Loucy (cell line): ENCODE measurements around the gene SLC22A4.

Experiments
- H2AFZ ChIP-seq: fragments of 200-600 bp; sonication (generic); 2 replicates; pipeline ENCODE4 v1.6.0; 2016; ENCODE audit warnings: antibody characterized with exemption, mild to moderate bottlenecking, low read length, moderate library complexity
- H3F3A ChIP-seq: fragments of 200-600 bp; 2 replicates; pipeline ENCODE4 v1.6.0; 2016; ENCODE audit warnings: antibody characterized with exemption, low read depth, mild to moderate bottlenecking
- H3K27me3 ChIP-seq: fragments of 200-600 bp; sonication (generic); 2 replicates; pipeline ENCODE4 v1.6.1; 2014; ENCODE audit warnings: low read length, mild to moderate bottlenecking; ENCODE audit not compliant: insufficient read depth, poor library complexity, severe bottlenecking
- H3K36me3 ChIP-seq: fragments of 200-600 bp; sonication (generic); 2 replicates; pipeline ENCODE4 v1.6.1; 2016; ENCODE audit warnings: low read length; ENCODE audit not compliant: insufficient read depth
- H3K4me1 ChIP-seq: fragments of 200-600 bp; sonication (generic); 2 replicates; pipeline ENCODE4 v1.5.1; 2014; ENCODE audit warnings: low read length, mild to moderate bottlenecking; ENCODE audit not compliant: insufficient read depth, poor library complexity, severe bottlenecking
- H3K4me2 ChIP-seq: fragments of 200-600 bp; sonication (generic); 2 replicates; pipeline ENCODE4 v1.6.0; 2014; ENCODE audit warnings: antibody characterized with exemption, low read length, low read depth, mild to moderate bottlenecking; ENCODE audit not compliant: poor library complexity, severe bottlenecking
- H3K4me3 ChIP-seq: fragments of 200-600 bp; sonication (generic); 2 replicates; pipeline ENCODE4 v1.5.1; 2014; ENCODE audit warnings: low read length, mild to moderate bottlenecking, mixed read lengths; ENCODE audit not compliant: poor library complexity, severe bottlenecking
- H3K79me2 ChIP-seq: fragments of 200-600 bp; sonication (generic); 2 replicates; pipeline ENCODE4 v1.6.1; 2014; ENCODE audit warnings: low read length; ENCODE audit not compliant: insufficient read depth
- H3K9ac ChIP-seq: fragments of 200-600 bp; sonication (generic); 2 replicates; pipeline ENCODE4 v1.6.0; 2014; ENCODE audit warnings: mild to moderate bottlenecking, low read depth, low read length, moderate library complexity; ENCODE audit not compliant: poor library complexity, severe bottlenecking
- H3K9me2 ChIP-seq: fragments of 200-600 bp; sonication (generic); replicated peaks from 2 replicates; pipeline ENCODE4 v1.6.1; 2016; ENCODE audit warnings: low read depth, low read length, mixed read lengths
- H3K9me3 ChIP-seq: fragments of 200-600 bp; sonication (generic); 2 replicates; pipeline ENCODE4 v1.6.1; 2014; ENCODE audit warnings: mild to moderate bottlenecking, antibody characterized with exemption, low read length, low read depth; ENCODE audit not compliant: insufficient read depth
- H4K20me1 ChIP-seq: fragments of 200-600 bp; sonication (generic); 2 replicates; pipeline ENCODE4 v1.6.0; 2014; ENCODE audit warnings: antibody characterized with exemption, low read length, mild to moderate bottlenecking; ENCODE audit not compliant: insufficient read depth, poor library complexity, severe bottlenecking
- CTCF ChIP-seq: fragments of 200-600 bp; sonication (generic); conservative IDR thresholded peaks from 2 replicates; pipeline ENCODE4 v1.5.1; 2014; ENCODE audit warnings: mild to moderate bottlenecking, antibody characterized with exemption, low read length
- EZH2phosphoT487 ChIP-seq: fragments of 200-600 bp; IDR thresholded peaks from 2 replicates; pipeline ENCODE4 v1.6.1; 2018; ENCODE audit warnings: antibody characterized with exemption, mild to moderate bottlenecking, moderate library complexity, borderline replicate concordance

The SLC22A4 gene

GRCh38 chr5:132266836-132267160, 27.4 kb upstream of the SLC22A4 start:
- Histone ChIP-seq H3K79me2 (no peaks in the 10 kb centered on the region), H3K9me2 (no peaks in the 10 kb centered on the region), H3K9ac (no peak overlapping the region), H3K36me3 (no peaks in the 10 kb centered on the region), H4K20me1 (no peaks in the 10 kb centered on the region), H3K4me2 (no peak overlapping the region), H3F3A (no peaks in the 10 kb centered on the region), H3K4me1 (peaks cover 16% of the 10 kb centered on the region), H2AFZ (no peak overlapping the region), H3K9me3 (no peaks in the 10 kb centered on the region), H3K4me3 (no peak overlapping the region), H3K27me3 (no peaks in the 10 kb centered on the region)
- TF ChIP-seq CTCF (no peak), EZH2phosphoT487 (no peak)

GRCh38 chr5:132267166-132267739, 26.9 kb upstream of the SLC22A4 start:
- Histone ChIP-seq H3K79me2 (no peaks in the 10 kb centered on the region), H3K4me1 (peaks cover 16% of the 10 kb centered on the region), H4K20me1 (no peaks in the 10 kb centered on the region), H3K27me3 (no peaks in the 10 kb centered on the region), H3K36me3 (no peaks in the 10 kb centered on the region), H3K9ac (no peak overlapping the region), H3K9me3 (no peaks in the 10 kb centered on the region), H2AFZ (no peak overlapping the region), H3F3A (no peaks in the 10 kb centered on the region), H3K4me3 (no peak overlapping the region), H3K4me2 (no peak overlapping the region), H3K9me2 (no peaks in the 10 kb centered on the region)
- TF ChIP-seq CTCF: no peak
- TF ChIP-seq EZH2phosphoT487: no peak

- Histone ChIP-seq H3K9ac (no peak overlapping the region), H3F3A (no peaks in the 10 kb centered on the region), H3K27me3 (no peaks in the 10 kb centered on the region), H3K4me3 (no peak overlapping the region), H3K4me1 (peaks cover 15% of the 10 kb centered on the region), H3K4me2 (no peak overlapping the region), H3K9me3 (no peaks in the 10 kb centered on the region), H3K79me2 (no peaks in the 10 kb centered on the region), H4K20me1 (no peaks in the 10 kb centered on the region), H2AFZ (no peak overlapping the region), H3K36me3 (no peaks in the 10 kb centered on the region), H3K9me2 (no peaks in the 10 kb centered on the region)
- no peak for TF ChIP-seq CTCF
- no peak for TF ChIP-seq EZH2phosphoT487
These were observed 26.0 kb upstream of the SLC22A4 start for GRCh38 chr5:132267931-132268768.
